Left ventricle myocardium inferior (tissue), 1 donor: ENCODE data around the gene CHRNA1. TPM values are rescaled to one million over a fixed set of nuclear protein-coding genes. Genes with fewer than 3 reads are reported as not detected.
A peak's percentile ranks its signal among the peaks of the same experiment; 100 is the strongest.

Experiments
- DNase-seq: peaks from one replicate; pipeline ENCODE4 v3.0.0-alpha.2; 2020
- H3K27ac ChIP-seq: fragments of 200-600 bp; replicated peaks from 2 replicates; pipeline ENCODE4 v1.8.0; 2021
- H3K27me3 ChIP-seq: fragments of 200-600 bp; 2 replicates; pipeline ENCODE4 v1.8.0; 2021; ENCODE audit warnings: low read depth
- H3K36me3 ChIP-seq: fragments of 200-600 bp; 2 replicates; pipeline ENCODE4 v1.8.0; 2021
- H3K4me1 ChIP-seq: fragments of 200-600 bp; 2 replicates; pipeline ENCODE4 v1.8.0; 2021
- H3K4me3 ChIP-seq: fragments of 200-600 bp; 2 replicates; pipeline ENCODE4 v1.8.0; 2021; ENCODE audit warnings: mild to moderate bottlenecking, moderate library complexity
- H3K9me3 ChIP-seq: fragments of 200-600 bp; replicated peaks from 2 replicates; pipeline ENCODE4 v1.8.0; 2021
- CTCF ChIP-seq: fragments of 200-600 bp; IDR thresholded peaks from 2 replicates; pipeline ENCODE4 v1.8.0; 2021; ENCODE audit warnings: antibody characterized with exemption, mild to moderate bottlenecking, borderline replicate concordance
- intact Hi-C: fragments of 100-400 bp; cut with micrococcal nuclease; formaldehyde crosslinking; loops from one replicate; pipeline ENCODE4 v1.11.0; 2022
- total RNA-seq: library from RNA; stranded (reverse); fragmentation: NEBNext Ultra II Directional; extraction: Animal tissue kit (Norgen Biotek cat#: 25700); gene quantifications from one replicate; pipeline ENCODE4 v1.2.1, GENCODE V29; 2021
- donor health status: DM: no; HTN: yes; CAD: no; lungs with severe emphysema.

The CHRNA1 gene
- total RNA-seq, 1 donor from 2014 or later = 0.33 TPM

DNA sequence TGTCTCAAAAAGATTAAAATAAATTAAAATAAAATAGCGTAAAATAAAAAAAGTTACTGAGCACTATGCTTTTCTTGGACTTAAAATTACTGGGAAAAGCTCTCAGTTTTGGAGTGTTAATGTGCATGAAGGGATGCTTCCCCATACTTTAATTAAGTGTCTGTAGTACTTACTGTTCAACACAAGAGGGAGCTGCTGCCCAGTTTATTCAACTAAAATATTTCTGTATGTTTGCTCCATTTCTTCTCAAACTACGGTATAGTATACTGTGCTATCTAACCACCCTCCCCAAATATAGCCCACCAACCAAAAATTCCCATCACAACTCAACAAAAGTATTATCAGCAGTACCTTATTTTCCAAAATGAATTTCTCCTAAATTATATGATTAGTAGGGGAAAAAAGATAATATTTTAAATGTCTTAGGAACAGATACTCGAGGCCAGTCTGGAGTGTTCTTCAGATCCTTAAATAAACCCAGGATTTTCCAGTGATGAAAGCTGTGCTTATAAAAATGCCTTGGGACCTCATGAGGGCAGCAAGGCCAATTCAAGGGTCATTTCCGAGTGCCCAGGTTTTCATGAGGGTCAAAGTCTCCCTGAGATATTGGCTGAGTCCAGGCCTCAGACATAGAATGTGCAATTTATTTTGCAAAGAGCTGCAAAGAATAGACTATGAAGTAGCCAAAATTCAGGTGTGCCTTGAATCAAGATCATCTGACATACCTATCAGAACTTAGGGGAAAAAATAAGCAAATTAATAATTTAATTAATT is 64.1 kb downstream of the CHRNA1 start:
- intact Hi-C loops = no loop called here
- Histone ChIP-seq H3K27ac (no peak overlapping the region), H3K9me3 (no peaks in the 10 kb centered on the region), H3K4me3 (no peak overlapping the region), H3K4me1 (no peaks in the 10 kb centered on the region), H3K27me3 (no peaks in the 10 kb centered on the region), H3K36me3 (no peaks in the 10 kb centered on the region)
- TF ChIP-seq CTCF = peak; percentile 82
- no peak for DNase-seq

Other genes starting within 250 kb of the CHRNA1 start
- gene WIPF1, start 166.7 kb downstream of the CHRNA1 start, total RNA-seq = 15.0 TPM
- gene CHN1, start 240.9 kb upstream of the CHRNA1 start, total RNA-seq = 14.2 TPM